Activated CD4-positive, alpha-beta T cell treated with anti-CD3 and anti-CD28 coated beads, Interleukin-2, amount 50 U/mL, for 1 hour (primary cell): Measurements from ENCODE around the gene TFF3.
A peak's percentile ranks its signal among the peaks of the same experiment; 100 is the strongest.

ENCODE experiments used
- DNase-seq: peaks from one replicate; pipeline ENCODE4 v3.0.0-alpha.2; 2020

The TFF3 gene

GRCh38 chr21:42286416-42286815 is 28.8 kb downstream of the TFF3 start:
- DNase-seq = no peak

GRCh38 chr21:42285569-42286245 is 29.5 kb downstream of the TFF3 start:
- DNase-seq = no peak

- DNase-seq = no peak
Observed at GRCh38 chr21:42282715-42283114, 32.5 kb downstream of the TFF3 start.

- DNase-seq = no peak
Observed at GRCh38 chr21:42282021-42282420, 33.2 kb downstream of the TFF3 start.

GRCh38 chr21:42281181-42281680 is 34.0 kb downstream of the TFF3 start:
- DNase-seq = no peak

GRCh38 chr21:42280356-42281180 is 34.6 kb downstream of the TFF3 start:
- no peak for DNase-seq

GRCh38 chr21:42279888-42280287 is 35.3 kb downstream of the TFF3 start:
- no peak for DNase-seq

GRCh38 chr21:42279341-42279871 is 35.8 kb downstream of the TFF3 start:
- DNase-seq = no peak

GRCh38 chr21:42278451-42279149 is 36.6 kb downstream of the TFF3 start:
- DNase-seq = no peak

GRCh38 chr21:42277593-42277992 is 37.6 kb downstream of the TFF3 start:
- DNase-seq = no peak

GRCh38 chr21:42276526-42277154 is 38.6 kb downstream of the TFF3 start:
- no peak for DNase-seq

- DNase-seq = no peak
Observed at GRCh38 chr21:42276076-42276475, 39.1 kb downstream of the TFF3 start.

- DNase-seq = no peak
Observed at GRCh38 chr21:42272984-42273600, 42.1 kb downstream of the TFF3 start.

GRCh38 chr21:42272109-42272962 is 42.9 kb downstream of the TFF3 start:
- no peak for DNase-seq

GRCh38 chr21:42271065-42271464 is 44.1 kb downstream of the TFF3 start:
- DNase-seq = no peak

- no peak for DNase-seq
Observed at GRCh38 chr21:42269386-42269785, 45.8 kb downstream of the TFF3 start.

- peak; percentile 18 for DNase-seq
Observed at GRCh38 chr21:42266971-42267556, 48.1 kb downstream of the TFF3 start.

GRCh38 chr21:42265231-42265812 is 49.9 kb downstream of the TFF3 start:
- DNase-seq = no peak

GRCh38 chr21:42264245-42265195 is 50.7 kb downstream of the TFF3 start:
- DNase-seq = no peak
